ENCODE data around the gene PLCE1.
"Not testable (repeated sequence)": the region's sequence is repeated elsewhere in the genome, so short reads cannot be mapped to it uniquely, and the experiment has no call there.

Gene PLCE1

GRCh38 chr10:93965911-93966310 lies 27.8 kb upstream of the PLCE1 start:
- H3K9me3 ChIP-seq: no peaks in the 10 kb centered on the region
- no peaks in the 10 kb centered on the region for H3K4me1 ChIP-seq
- no peaks in the 10 kb centered on the region for H3K36me3 ChIP-seq
- TF ChIP-seq CTCF (IDR thresholded peaks at IDR 0.05): no peak
- DNase-seq: no peak
- no peak overlapping the region for H3K27ac ChIP-seq
- H3K27me3 ChIP-seq: no peaks in the 10 kb centered on the region
- no peak overlapping the region for H3K4me3 ChIP-seq
- intact Hi-C loops (cut with DNase I; ENCODE audit: low total_unique reads): no loop called here

GRCh38 chr10:93967756-93968155 lies 26.0 kb upstream of the PLCE1 start:
- intact Hi-C loops (cut with DNase I; ENCODE audit: low total_unique reads): no loop called here
- Histone ChIP-seq H3K27ac (no peak overlapping the region), H3K4me1 (no peaks in the 10 kb centered on the region), H3K27me3 (no peaks in the 10 kb centered on the region), H3K36me3 (no peaks in the 10 kb centered on the region), H3K9me3 (no peaks in the 10 kb centered on the region), H3K4me3 (no peak overlapping the region)
- TF ChIP-seq CTCF (IDR thresholded peaks at IDR 0.05): no peak
- no peak for DNase-seq

GRCh38 chr10:93968540-93968945 lies 25.2 kb upstream of the PLCE1 start:
- no peak overlapping the region for H3K4me3 ChIP-seq
- no peak for TF ChIP-seq CTCF (IDR thresholded peaks at IDR 0.05)
- DNase-seq: no peak
- no peaks in the 10 kb centered on the region for H3K36me3 ChIP-seq
- no peaks in the 10 kb centered on the region for H3K9me3 ChIP-seq
- H3K27me3 ChIP-seq: no peaks in the 10 kb centered on the region
- no peaks in the 10 kb centered on the region for H3K4me1 ChIP-seq
- intact Hi-C loops (cut with DNase I; ENCODE audit: low total_unique reads): no loop called here
- no peak overlapping the region for H3K27ac ChIP-seq

- H3K9me3 ChIP-seq; H3K36me3 ChIP-seq; H3K27ac ChIP-seq; H3K27me3 ChIP-seq; DNase-seq; H3K4me3 ChIP-seq; H3K4me1 ChIP-seq; intact Hi-C loops (cut with DNase I; ENCODE audit: low total_unique reads): not testable (repeated sequence)
Observed at GRCh38 chr10:93970433-93971010, 23.2 kb upstream of the PLCE1 start.

- intact Hi-C loops (cut with DNase I; ENCODE audit: low total_unique reads): no loop called here
Observed at GRCh38 chr10:93973748-93974445, 19.8 kb upstream of the PLCE1 start.

More at GRCh38 chr10:93973748-93974445, 19.8 kb upstream of the PLCE1 start:
- Histone ChIP-seq H3K4me1 (no peaks in the 10 kb centered on the region), H3K36me3 (no peaks in the 10 kb centered on the region), H3K27ac (no peak overlapping the region), H3K4me3 (no peak overlapping the region), H3K27me3 (no peaks in the 10 kb centered on the region), H3K9me3 (no peaks in the 10 kb centered on the region)
- DNase-seq: no peak
- no peak for TF ChIP-seq CTCF (IDR thresholded peaks at IDR 0.05)

Data from tibial artery (tissue), 4 donors.